VCaP (cell line): ENCODE measurements around the gene MYO16.

Source experiments
- H3K27ac ChIP-seq: fragments of 450-650 bp; 2 replicates; pipeline ENCODE4 v1.5.1; 2017
- TF ChIP-seq, protein P1 (sequence below): fragments of 450-650 bp; conservative IDR thresholded peaks from 2 replicates; pipeline ENCODE4 v1.5.1; 2017; ENCODE audit warnings: mild to moderate bottlenecking, moderate library complexity

MYO16 gene

DNA sequence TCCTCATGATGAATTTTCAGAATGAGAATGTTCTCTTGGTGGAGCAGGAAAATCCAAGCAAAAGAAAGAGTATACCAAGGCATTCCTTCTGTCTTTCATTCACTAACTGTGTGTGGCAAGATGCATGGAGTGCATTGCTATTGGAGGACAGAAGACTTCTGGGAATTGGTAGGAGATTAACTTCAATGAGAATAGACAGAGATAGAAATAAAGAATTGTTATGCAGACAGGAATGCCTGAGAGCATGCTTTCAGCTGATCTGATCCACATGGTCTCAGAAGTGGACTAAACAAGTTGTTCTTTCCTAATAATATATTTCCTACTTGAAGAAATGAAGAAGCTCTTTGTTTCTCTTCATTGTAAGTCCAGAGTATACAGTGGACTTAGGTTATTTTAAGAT lies 303.6 kb downstream of the MYO16 start:
- TF ChIP-seq, protein P1, sequence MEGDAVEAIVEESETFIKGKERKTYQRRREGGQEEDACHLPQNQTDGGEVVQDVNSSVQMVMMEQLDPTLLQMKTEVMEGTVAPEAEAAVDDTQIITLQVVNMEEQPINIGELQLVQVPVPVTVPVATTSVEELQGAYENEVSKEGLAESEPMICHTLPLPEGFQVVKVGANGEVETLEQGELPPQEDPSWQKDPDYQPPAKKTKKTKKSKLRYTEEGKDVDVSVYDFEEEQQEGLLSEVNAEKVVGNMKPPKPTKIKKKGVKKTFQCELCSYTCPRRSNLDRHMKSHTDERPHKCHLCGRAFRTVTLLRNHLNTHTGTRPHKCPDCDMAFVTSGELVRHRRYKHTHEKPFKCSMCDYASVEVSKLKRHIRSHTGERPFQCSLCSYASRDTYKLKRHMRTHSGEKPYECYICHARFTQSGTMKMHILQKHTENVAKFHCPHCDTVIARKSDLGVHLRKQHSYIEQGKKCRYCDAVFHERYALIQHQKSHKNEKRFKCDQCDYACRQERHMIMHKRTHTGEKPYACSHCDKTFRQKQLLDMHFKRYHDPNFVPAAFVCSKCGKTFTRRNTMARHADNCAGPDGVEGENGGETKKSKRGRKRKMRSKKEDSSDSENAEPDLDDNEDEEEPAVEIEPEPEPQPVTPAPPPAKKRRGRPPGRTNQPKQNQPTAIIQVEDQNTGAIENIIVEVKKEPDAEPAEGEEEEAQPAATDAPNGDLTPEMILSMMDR: no peak
- no peak overlapping the region for H3K27ac ChIP-seq

DNA sequence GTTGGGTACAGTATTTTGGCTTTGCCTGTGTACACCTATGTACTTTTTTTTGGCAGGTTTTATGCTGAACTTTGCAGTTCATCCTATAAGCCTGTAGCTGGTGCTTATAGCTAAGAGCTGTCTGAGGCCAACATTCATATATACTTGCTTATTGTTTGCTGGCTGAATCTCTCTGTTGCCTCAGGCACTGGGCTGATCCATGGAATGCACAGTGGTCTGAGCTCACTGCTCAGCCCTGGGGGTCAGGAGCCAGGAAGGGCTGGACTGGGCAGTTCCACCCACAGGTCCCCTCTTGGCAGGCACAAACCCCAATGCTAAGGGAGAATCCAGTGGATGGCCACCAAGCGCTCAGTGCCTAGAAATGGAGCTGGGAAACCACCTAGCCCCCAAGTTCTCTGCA lies 308.7 kb downstream of the MYO16 start:
- no peak overlapping the region for H3K27ac ChIP-seq
- TF ChIP-seq, protein P1: no peak

DNA sequence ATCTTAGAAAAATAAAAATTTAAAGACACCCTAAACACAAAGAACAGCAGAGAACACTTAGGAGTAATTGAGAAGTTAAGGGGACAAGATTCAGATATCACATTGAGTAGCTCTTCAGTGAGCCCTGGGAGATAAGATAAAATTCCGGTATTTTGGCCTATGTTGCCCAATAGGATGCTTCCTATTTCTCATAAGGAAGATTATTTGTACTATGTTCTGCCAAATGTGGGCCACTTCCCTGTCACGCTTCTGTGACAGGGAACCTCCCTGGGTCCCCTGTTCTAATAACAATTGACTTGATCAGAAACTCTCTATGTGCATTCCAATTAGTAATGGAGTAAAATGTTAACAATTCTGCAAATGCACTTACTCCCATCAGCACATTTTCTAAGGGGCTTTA lies 310.7 kb downstream of the MYO16 start:
- TF ChIP-seq, protein P1: no peak
- H3K27ac ChIP-seq: no peak overlapping the region

DNA sequence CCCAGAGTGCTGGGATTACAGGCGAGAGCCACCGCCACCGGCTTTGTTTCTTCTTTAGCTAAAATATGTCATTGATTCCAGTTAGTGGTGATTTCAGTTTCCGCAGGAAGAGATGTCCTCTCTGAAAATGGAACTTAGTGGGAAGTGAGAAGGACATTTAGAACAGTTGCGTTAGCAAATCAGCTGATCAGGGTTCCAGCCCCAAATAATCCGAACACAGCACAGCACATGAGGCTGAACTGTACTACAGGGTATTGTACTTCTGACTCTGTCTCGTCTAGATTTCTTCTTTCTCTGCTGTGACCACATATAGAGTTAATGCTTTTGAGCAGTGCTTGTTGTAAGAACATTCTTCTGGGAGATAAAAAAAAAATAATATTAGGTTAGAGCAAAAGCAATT lies 314.4 kb downstream of the MYO16 start:
- no peak overlapping the region for H3K27ac ChIP-seq
- TF ChIP-seq, protein P1: no peak

DNA sequence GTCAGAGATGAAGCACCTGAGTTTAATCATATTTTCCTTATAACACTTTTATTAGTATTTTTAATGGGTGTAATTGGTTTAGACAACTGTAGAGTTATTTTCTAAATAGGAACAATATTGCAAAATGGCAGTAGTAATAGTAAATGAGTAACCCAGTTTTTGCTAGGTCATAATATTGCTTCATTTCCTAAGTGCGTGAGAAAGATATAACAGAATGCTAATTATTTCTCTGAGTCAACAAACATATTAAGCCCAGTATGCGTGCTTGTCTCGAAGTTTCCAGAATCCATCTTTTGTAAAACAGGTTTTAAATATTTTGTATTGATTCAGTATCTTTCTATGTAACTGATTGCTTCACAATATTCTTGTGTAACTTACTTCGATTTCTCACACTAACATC lies 315.3 kb downstream of the MYO16 start:
- H3K27ac ChIP-seq: no peak overlapping the region
- TF ChIP-seq, protein P1: no peak

DNA sequence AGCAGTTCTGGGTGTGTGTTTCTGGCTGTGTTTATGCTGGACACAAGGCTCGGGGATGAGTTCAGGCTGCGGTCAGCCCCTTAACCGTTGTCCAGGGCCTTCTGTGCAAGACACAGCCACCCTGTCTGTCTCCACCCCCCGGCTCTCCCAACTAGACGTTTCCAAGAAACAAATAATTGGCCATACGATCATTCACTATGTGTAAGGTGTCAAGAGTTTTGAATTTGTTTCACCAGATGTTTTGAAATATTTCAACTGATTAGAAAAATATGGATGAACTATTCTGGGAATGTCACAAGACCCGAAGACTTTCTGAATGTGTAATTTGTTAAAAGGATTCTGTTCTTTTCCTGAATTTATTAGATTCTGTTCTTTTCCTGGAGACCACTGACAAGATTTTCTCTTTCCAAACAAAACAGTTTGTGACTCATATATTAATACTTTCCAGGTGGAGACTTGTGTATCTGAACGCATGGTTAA lies 318.2 kb downstream of the MYO16 start:
- TF ChIP-seq, protein P1: no peak
- H3K27ac ChIP-seq: peak overlapping the region; percentile 25

DNA sequence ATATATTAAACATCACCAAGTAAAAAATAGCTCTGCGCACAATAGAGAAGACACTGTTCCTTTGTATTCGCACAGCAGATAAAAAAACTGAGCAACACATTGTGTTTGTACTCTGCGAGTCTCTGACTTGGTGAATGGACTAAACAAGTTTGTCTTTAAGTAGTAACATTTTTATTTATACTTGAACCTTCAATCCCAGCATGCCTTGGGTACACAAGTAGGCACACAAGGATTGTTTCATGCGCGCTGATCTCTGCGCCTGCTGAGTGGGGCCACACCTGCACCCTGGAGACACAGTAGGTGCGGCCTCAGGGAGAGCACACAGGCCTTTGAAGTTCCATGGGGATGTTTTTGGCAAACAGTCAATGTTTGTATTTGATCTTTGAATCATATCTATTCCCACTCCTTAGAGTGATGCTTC lies 318.9 kb downstream of the MYO16 start:
- H3K27ac ChIP-seq: peak overlapping the region; percentile 25
- TF ChIP-seq, protein P1: no peak
